ENCODE results near the gene NTNG1.

Gene NTNG1

GRCh38 chr1:107327446-107327845 is 186.6 kb downstream of the NTNG1 start:
- DNase-seq (ENCODE audit: low read depth, low spot score): no peak

- DNase-seq (ENCODE audit: low read depth, low spot score): no peak
Observed at GRCh38 chr1:107328087-107328486, 187.2 kb downstream of the NTNG1 start.

- no peak for DNase-seq (ENCODE audit: low read depth, low spot score)
Observed at GRCh38 chr1:107339775-107340174, 198.9 kb downstream of the NTNG1 start.

GRCh38 chr1:107342316-107342715 is 201.5 kb downstream of the NTNG1 start:
- DNase-seq (ENCODE audit: low read depth, low spot score): no peak

- no peak for DNase-seq (ENCODE audit: low read depth, low spot score)
Observed at GRCh38 chr1:107342768-107343167, 201.9 kb downstream of the NTNG1 start.

- DNase-seq (ENCODE audit: low read depth, low spot score): no peak
Observed at GRCh38 chr1:107343601-107344000, 202.8 kb downstream of the NTNG1 start.

GRCh38 chr1:107344268-107344760 is 203.5 kb downstream of the NTNG1 start:
- DNase-seq (ENCODE audit: low read depth, low spot score): no peak

GRCh38 chr1:107344836-107345235 is 204.0 kb downstream of the NTNG1 start:
- no peak for DNase-seq (ENCODE audit: low read depth, low spot score)

- no peak for DNase-seq (ENCODE audit: low read depth, low spot score)
Observed at GRCh38 chr1:107352850-107353249, 212.0 kb downstream of the NTNG1 start.

GRCh38 chr1:107357376-107357775 is 216.5 kb downstream of the NTNG1 start:
- no peak for DNase-seq (ENCODE audit: low read depth, low spot score)

- DNase-seq (ENCODE audit: low read depth, low spot score): no peak
Observed at GRCh38 chr1:107358619-107359327, 217.9 kb downstream of the NTNG1 start.

GRCh38 chr1:107359472-107360241 is 218.8 kb downstream of the NTNG1 start:
- no peak for DNase-seq (ENCODE audit: low read depth, low spot score)

- no peak for DNase-seq (ENCODE audit: low read depth, low spot score)
Observed at GRCh38 chr1:107362468-107363140, 221.8 kb downstream of the NTNG1 start.

- no peak for DNase-seq (ENCODE audit: low read depth, low spot score)
Observed at GRCh38 chr1:107363154-107363553, 222.3 kb downstream of the NTNG1 start.

- no peak for DNase-seq (ENCODE audit: low read depth, low spot score)
Observed at GRCh38 chr1:107365527-107366240, 224.8 kb downstream of the NTNG1 start.

GRCh38 chr1:107378426-107378825 is 237.6 kb downstream of the NTNG1 start:
- DNase-seq (ENCODE audit: low read depth, low spot score): no peak

- DNase-seq (ENCODE audit: low read depth, low spot score): no peak
Observed at GRCh38 chr1:107378866-107379265, 238.0 kb downstream of the NTNG1 start.

GRCh38 chr1:107379826-107380225 is 239.0 kb downstream of the NTNG1 start:
- DNase-seq (ENCODE audit: low read depth, low spot score): no peak

- no peak for DNase-seq (ENCODE audit: low read depth, low spot score)
Observed at GRCh38 chr1:107389410-107390396, 248.9 kb downstream of the NTNG1 start.

- no peak for DNase-seq (ENCODE audit: low read depth, low spot score)
Observed at GRCh38 chr1:107394301-107394700, 253.5 kb downstream of the NTNG1 start.

GRCh38 chr1:107401704-107402103 is 260.9 kb downstream of the NTNG1 start:
- DNase-seq (ENCODE audit: low read depth, low spot score): no peak

All from activated CD4-positive, CD25-positive, alpha-beta regulatory T cell treated with anti-CD3 and anti-CD28 coated beads, Interleukin-2, amount 50 U/mL, for 16 hours (primary cell).